K562 (cell line): Measurements from ENCODE around the gene CCDC13. TPM values are rescaled to one million over a fixed set of nuclear protein-coding genes. Genes with fewer than 3 reads are reported as not detected.

ENCODE experiments used
- BACH1 ChIP-seq: fragments of 200-800 bp; sonication (Bioruptor generic); IDR thresholded peaks from 2 replicates; pipeline ENCODE4 v1.6.1; 2016; ENCODE audit warnings: missing genetic modification characterization, missing compliant biosample characterization
- CTBP1 ChIP-seq: fragments of 450-650 bp; IDR thresholded peaks from 2 replicates; pipeline ENCODE4 v1.6.1; 2016; ENCODE audit warnings: borderline replicate concordance
- PPARD ChIP-seq: fragments of 250-450 bp; sonication (Bioruptor Pico); IDR thresholded peaks from 2 replicates; pipeline ENCODE4 v1.8.0; 2022; ENCODE audit warnings: inconsistent platforms, mild to moderate bottlenecking, moderate library complexity
- RERE ChIP-seq: sonication (generic); formaldehyde crosslinking; IDR thresholded peaks from 2 replicates; pipeline ENCODE4 v1.8.0; 2023; ENCODE audit warnings: missing genetic modification reagents, mild to moderate bottlenecking, borderline replicate concordance
- ZNF280A ChIP-seq: fragments of 450-650 bp; IDR thresholded peaks from 2 replicates; pipeline ENCODE4 v1.6.1; 2018; ENCODE audit warnings: mild to moderate bottlenecking, low read depth; ENCODE audit not compliant: partially characterized antibody
- ZNF583 ChIP-seq: fragments of 250-450 bp; sonication (Bioruptor Pico); IDR thresholded peaks from 2 replicates; pipeline ENCODE4 v1.4.0; 2020
- ZZZ3 ChIP-seq: fragments of 450-650 bp; IDR thresholded peaks from 2 replicates; pipeline ENCODE4 v1.6.1; 2016; ENCODE audit warnings: antibody characterized with exemption, mild to moderate bottlenecking, moderate library complexity
- polyA plus RNA-seq, 8 experiments: library from polyadenylated mRNA; depleted of rRNA in 4 of 8; stranded (reverse) in 5 of 8; unstranded in 3 of 8; fragments of >200 nt; fragmentation: Nextera tagmentation in 2 of 8; fragmentation: Illumina TruSeq in 1 of 8; extraction: Ambion mirVana in 2 of 8; extraction: Trizol in 1 of 8; gene quantifications; 2 replicates each; pipeline versions ENCODE4 v1.2.1 to v1.2.3, GENCODE V29; 2011 to 2014; ENCODE audit warnings: inconsistent platforms in 1 of 8, missing spikeins in 1 of 8
- total RNA-seq, 7 experiments: library from RNA; depleted of rRNA in 6 of 7; stranded (reverse); fragments of >200 nt in 6 of 7; fragmentation: Illumina TruSeq in 2 of 7; extraction: Trizol in 2 of 7; gene quantifications; 2 replicates each; pipeline versions ENCODE4 v1.2.1 to v1.2.3, GENCODE V29; 2011 to 2021; ENCODE audit warnings: low replicate concordance in 1 of 7
- TF ChIP-seq, protein P1 (sequence below): sonication (generic); formaldehyde crosslinking; IDR thresholded peaks from 2 replicates; pipeline ENCODE4 v1.8.0; 2022; ENCODE audit warnings: missing genetic modification reagents, mild to moderate bottlenecking, borderline replicate concordance
- TF ChIP-seq, protein P2 (sequence below): IDR thresholded peaks from 3 replicates; pipeline ENCODE4 v1.6.1; 2011; ENCODE audit warnings: borderline replicate concordance, mild to moderate bottlenecking; ENCODE audit not compliant: insufficient read length, insufficient read depth
- TF ChIP-seq, protein P3 (sequence below): sonication (generic); formaldehyde crosslinking; IDR thresholded peaks from 2 replicates; pipeline ENCODE4 v1.8.1; 2022; ENCODE audit warnings: missing genetic modification reagents
- TF ChIP-seq, protein P4 (sequence below): sonication (generic); formaldehyde crosslinking; IDR thresholded peaks from 2 replicates; pipeline ENCODE4 v1.5.0; 2020; ENCODE audit warnings: missing genetic modification reagents
- TF ChIP-seq, protein P5 (sequence below): sonication (generic); formaldehyde crosslinking; IDR thresholded peaks from 2 replicates; pipeline ENCODE4 v1.8.0; 2022; ENCODE audit warnings: missing genetic modification reagents, mild to moderate bottlenecking, moderate library complexity, borderline replicate concordance

CCDC13 gene
- total and polyA plus RNA-seq, 9 of the 15 experiments (the other 6 are each of a cell fraction or from before 2014, with no cell fraction given): 0.20 to 0.70 (median 0.48) TPM; not detected in 2

DNA sequence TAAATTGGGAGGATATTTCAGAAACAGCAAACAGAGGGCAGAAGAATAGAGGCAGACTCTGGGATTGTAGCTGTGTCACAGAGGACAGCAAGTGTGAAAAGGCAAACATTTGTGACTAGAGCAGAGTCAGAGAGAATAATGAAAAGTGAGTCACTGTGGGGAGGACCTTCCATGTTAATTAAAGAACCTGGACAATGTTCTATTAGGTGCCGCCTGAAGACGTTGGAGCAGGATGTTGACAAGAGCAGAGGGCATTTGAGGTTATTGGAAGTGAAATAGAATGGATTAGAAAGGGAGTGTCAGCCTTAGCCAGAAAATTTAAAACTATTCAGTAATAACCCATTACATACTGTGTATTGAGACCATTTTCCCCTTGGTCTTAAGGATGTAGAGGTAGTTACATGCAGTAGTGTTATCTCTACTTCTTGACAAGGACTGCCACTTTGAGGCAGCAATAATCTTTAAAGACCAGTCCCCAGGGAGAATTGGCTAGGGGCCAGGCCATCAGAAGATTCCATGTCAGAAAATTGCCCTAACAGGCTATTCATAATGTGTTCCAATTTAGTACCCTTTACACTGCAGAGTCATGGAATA lies 42.0 kb upstream of the CCDC13 start (continued):
- TF ChIP-seq, protein P1, sequence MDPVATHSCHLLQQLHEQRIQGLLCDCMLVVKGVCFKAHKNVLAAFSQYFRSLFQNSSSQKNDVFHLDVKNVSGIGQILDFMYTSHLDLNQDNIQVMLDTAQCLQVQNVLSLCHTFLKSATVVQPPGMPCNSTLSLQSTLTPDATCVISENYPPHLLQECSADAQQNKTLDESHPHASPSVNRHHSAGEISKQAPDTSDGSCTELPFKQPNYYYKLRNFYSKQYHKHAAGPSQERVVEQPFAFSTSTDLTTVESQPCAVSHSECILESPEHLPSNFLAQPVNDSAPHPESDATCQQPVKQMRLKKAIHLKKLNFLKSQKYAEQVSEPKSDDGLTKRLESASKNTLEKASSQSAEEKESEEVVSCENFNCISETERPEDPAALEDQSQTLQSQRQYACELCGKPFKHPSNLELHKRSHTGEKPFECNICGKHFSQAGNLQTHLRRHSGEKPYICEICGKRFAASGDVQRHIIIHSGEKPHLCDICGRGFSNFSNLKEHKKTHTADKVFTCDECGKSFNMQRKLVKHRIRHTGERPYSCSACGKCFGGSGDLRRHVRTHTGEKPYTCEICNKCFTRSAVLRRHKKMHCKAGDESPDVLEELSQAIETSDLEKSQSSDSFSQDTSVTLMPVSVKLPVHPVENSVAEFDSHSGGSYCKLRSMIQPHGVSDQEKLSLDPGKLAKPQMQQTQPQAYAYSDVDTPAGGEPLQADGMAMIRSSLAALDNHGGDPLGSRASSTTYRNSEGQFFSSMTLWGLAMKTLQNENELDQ: no peak
- no peak for TF ChIP-seq RERE (CRISPR knock-in tag)
- no peak for TF ChIP-seq PPARD (CRISPR knock-in tag)
- TF ChIP-seq CTBP1: 0 out of 2 replicates have a peak, but pooled peaks have one; percentile 42
- TF ChIP-seq, protein P2, sequence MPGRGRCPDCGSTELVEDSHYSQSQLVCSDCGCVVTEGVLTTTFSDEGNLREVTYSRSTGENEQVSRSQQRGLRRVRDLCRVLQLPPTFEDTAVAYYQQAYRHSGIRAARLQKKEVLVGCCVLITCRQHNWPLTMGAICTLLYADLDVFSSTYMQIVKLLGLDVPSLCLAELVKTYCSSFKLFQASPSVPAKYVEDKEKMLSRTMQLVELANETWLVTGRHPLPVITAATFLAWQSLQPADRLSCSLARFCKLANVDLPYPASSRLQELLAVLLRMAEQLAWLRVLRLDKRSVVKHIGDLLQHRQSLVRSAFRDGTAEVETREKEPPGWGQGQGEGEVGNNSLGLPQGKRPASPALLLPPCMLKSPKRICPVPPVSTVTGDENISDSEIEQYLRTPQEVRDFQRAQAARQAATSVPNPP: no peak
- no peak for TF ChIP-seq ZNF583 (CRISPR knock-in tag)
- TF ChIP-seq, protein P3, sequence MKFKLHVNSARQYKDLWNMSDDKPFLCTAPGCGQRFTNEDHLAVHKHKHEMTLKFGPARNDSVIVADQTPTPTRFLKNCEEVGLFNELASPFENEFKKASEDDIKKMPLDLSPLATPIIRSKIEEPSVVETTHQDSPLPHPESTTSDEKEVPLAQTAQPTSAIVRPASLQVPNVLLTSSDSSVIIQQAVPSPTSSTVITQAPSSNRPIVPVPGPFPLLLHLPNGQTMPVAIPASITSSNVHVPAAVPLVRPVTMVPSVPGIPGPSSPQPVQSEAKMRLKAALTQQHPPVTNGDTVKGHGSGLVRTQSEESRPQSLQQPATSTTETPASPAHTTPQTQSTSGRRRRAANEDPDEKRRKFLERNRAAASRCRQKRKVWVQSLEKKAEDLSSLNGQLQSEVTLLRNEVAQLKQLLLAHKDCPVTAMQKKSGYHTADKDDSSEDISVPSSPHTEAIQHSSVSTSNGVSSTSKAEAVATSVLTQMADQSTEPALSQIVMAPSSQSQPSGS (CRISPR knock-in tag): no peak
- no peak for TF ChIP-seq BACH1
- TF ChIP-seq, protein P4, sequence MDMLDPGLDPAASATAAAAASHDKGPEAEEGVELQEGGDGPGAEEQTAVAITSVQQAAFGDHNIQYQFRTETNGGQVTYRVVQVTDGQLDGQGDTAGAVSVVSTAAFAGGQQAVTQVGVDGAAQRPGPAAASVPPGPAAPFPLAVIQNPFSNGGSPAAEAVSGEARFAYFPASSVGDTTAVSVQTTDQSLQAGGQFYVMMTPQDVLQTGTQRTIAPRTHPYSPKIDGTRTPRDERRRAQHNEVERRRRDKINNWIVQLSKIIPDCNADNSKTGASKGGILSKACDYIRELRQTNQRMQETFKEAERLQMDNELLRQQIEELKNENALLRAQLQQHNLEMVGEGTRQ (CRISPR knock-in tag): no peak
- TF ChIP-seq ZNF280A: no peak
- TF ChIP-seq ZZZ3: no peak
- TF ChIP-seq, protein P5, sequence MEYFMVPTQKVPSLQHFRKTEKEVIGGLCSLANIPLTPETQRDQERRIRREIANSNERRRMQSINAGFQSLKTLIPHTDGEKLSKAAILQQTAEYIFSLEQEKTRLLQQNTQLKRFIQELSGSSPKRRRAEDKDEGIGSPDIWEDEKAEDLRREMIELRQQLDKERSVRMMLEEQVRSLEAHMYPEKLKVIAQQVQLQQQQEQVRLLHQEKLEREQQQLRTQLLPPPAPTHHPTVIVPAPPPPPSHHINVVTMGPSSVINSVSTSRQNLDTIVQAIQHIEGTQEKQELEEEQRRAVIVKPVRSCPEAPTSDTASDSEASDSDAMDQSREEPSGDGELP (CRISPR knock-in tag): no peak
